ENCODE results near the gene NEDD4L.

The NEDD4L gene

GRCh38 chr18:58091099-58091611 is 47.1 kb downstream of the NEDD4L start:
- DNase-seq (ENCODE audit: low read depth in 2 of 2, low spot score in 1 of 2), result no peak

DNA sequence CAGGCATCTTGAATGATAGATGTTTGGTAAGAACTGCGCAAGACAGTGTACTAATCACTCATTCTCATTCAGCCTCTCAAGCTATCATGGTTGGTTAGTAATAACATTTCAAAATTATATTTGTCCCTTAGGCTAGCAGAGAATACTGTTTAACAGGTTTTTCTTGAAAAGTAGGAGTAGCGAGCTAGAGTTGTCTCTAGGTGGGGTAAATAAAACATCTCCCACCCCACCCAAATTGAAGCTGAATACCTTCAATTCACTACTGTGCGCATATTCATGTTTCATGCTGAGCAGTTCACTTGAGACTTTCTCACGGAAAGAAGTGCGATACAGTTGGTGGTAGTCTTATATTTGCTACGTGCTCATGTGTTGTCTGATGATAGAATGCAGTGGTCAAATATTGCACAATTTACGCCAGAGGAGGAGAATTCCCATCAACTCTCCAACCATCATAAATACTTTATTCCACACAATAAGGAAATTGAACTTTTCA is 49.3 kb downstream of the NEDD4L start:
- DNase-seq (ENCODE audit: low read depth in 2 of 2, low spot score in 1 of 2), result no peak

DNA sequence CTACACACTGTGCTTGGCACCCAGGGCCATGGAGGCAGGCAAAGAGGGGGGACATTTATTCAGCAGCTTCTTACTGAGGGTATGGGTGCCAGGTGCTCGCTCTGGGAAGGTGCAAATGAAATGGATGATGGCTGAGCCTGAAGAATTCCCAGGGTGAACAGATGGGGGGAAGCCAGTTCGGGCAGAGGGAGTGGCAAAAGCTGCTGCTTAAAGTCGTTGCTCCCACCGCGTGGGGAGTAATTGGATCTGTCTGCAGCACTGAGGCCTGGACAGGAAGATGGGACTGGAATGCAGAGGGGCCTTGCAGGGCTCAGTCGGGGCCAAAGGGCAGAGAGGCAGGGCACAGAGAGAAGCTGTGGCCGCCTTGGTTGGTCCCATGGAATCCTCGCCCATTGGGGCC is 51.2 kb downstream of the NEDD4L start:
- DNase-seq (ENCODE audit: low read depth in 2 of 2, low spot score in 1 of 2), result no peak

- DNase-seq (ENCODE audit: low read depth in 2 of 2, low spot score in 1 of 2), result no peak
These were observed 51.6 kb downstream of the NEDD4L start for GRCh38 chr18:58095655-58096054.

DNA sequence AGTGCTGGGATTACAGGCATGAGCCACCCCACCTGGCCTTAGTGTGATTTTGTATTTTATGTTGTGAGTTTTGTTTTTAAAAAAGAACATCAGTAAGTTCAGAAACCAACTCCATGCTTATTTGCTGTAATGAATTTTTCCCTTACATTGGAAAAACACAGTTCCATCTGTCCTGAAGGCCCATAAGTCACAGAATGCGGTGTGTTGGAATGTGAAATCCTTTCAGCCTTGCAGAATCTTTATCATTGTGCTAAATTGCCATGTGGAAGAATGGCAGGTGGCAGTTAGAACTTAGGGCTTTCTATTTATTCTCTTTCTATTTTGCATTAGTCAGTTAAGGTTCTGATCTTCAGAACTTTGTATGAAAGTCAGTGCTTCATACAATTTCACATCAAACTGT is 52.6 kb downstream of the NEDD4L start:
- no peak for DNase-seq (ENCODE audit: low read depth in 2 of 2, low spot score in 1 of 2)

DNA sequence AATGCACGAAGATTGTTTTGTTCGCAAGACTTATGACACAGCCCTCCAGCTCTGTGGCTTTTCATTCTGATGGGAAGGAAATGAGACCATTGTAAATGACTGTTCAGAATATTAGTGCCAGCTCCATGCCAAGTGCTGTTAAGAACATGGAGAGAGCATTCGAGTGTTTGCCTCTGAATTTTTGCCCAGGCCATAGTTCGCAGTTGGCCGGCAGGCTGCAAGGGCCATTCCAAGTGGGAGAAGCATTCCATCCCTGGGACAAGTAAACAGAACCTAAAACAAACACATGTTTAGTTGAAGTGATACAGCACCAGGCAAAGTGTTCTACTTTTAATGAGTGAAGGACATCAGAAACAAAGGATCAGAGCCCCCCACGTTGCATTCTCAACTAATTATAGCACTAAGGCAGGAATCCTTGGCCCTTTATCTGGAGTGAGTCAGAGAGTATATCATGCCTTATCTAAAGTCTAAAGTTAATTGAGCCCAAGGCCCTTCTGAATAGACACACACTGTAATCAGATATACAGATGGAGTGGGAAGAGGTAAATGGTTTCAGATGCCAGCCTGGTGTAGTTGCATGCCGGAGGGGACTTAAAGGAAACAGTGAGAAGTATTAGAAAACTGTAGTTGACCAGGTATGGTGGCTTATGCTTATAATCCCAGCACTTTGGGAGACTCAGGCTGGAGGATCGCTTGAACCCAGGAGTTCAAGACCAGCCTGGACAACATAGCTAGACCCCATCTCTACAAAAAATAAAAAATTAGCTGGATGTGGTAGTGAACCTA is 53.3 kb downstream of the NEDD4L start:
- DNase-seq (ENCODE audit: low read depth in 2 of 2, low spot score in 1 of 2), result no peak

DNA sequence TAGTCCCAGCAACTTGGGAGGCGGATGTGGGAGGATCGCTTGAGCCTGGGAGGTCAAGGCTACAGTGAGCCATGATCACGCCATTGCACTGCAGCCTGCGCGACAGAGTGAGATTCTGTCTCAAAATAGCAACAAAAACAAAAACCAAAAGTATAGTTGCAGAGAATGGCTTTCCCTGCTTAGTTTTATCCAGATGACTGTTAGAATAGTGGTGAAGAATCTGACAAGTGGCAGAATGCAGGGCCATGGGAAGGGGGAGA is 53.8 kb downstream of the NEDD4L start:
- no peak for DNase-seq (ENCODE audit: low read depth in 2 of 2, low spot score in 1 of 2)

DNA sequence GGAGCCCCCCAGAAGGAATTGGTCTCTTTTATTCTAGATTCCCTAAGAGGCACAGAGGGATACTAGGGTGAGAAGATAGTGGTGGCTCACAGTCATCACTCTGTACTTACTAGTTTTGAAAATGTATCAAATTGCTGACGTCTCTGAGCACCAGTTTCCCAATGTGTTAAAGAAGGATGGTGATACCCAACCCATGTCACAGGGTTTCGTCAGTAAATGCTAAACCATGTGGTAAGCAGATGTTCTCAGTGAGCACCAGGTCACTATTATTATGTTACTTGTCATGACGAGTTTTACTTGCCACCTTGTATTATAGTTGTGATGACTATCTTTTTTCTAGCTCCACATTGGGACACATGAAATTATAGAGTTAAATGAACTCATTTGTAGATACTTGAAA is 54.7 kb downstream of the NEDD4L start:
- DNase-seq (ENCODE audit: low read depth in 2 of 2, low spot score in 1 of 2), result no peak

DNA sequence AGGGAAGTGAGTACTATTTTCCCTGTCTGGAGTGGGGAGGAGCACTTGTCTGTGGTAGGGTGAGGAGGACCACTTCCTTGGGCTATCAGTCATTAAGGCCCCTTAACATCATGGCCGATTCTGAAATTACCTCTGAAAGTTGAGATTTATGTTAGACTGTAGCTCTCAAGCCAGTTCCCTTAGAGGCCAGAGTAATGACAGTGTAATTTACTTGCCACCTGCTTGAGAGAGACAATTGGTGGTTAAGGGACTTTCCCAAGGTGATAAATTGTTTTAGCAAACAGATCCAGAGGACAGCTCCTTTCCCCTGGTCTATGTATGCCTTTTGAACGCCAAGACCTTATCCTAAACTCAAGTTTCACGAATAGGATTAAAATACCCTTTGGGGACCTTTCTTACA is 56.1 kb downstream of the NEDD4L start:
- DNase-seq (ENCODE audit: low read depth in 2 of 2, low spot score in 1 of 2), result no peak

GRCh38 chr18:58101291-58101794 is 57.3 kb downstream of the NEDD4L start:
- DNase-seq (ENCODE audit: low read depth in 2 of 2, low spot score in 1 of 2), result no peak

- DNase-seq (ENCODE audit: low read depth in 2 of 2, low spot score in 1 of 2), result no peak
These were observed 58.0 kb downstream of the NEDD4L start for GRCh38 chr18:58102018-58102417.

DNA sequence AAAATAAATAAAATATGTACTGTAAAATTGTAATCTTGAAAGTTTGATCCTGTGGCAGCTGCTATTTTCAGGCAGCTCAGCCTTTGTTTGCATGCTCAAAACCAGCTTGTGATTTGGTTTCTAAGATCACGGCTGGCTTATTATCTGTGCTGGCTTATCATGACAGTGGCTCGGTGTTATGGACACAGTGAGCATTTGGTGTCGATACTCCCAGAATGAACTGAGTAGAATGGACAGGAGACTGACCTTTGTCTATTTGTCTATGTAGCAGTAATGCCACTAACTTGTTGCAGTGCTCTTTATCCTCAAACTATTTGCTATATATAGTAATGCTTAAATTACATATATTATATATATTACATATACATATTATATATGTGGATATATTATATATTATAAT is 58.8 kb downstream of the NEDD4L start:
- DNase-seq (ENCODE audit: low read depth in 2 of 2, low spot score in 1 of 2), result no peak

GRCh38 chr18:58103339-58103985 is 59.4 kb downstream of the NEDD4L start:
- no peak for DNase-seq (ENCODE audit: low read depth in 2 of 2, low spot score in 1 of 2)

DNA sequence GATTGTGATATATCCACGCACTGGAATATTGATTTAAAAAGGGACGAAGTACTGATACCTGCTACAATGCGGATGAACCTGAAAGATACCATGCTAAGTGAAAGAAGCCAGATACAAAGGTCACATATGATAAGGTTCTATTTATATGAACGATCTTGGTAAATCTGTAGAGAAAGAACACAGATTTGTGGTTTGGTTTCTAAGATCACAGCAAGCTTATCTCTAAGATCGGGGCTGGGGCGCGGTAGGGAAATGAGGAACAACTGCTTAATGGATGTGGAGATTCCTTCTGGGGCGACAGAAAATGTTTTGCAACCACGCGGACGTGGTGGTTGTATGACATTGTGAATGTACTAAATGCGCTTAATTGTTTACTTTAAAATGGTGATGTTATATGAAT is 60.1 kb downstream of the NEDD4L start:
- no peak for DNase-seq (ENCODE audit: low read depth in 2 of 2, low spot score in 1 of 2)

DNA sequence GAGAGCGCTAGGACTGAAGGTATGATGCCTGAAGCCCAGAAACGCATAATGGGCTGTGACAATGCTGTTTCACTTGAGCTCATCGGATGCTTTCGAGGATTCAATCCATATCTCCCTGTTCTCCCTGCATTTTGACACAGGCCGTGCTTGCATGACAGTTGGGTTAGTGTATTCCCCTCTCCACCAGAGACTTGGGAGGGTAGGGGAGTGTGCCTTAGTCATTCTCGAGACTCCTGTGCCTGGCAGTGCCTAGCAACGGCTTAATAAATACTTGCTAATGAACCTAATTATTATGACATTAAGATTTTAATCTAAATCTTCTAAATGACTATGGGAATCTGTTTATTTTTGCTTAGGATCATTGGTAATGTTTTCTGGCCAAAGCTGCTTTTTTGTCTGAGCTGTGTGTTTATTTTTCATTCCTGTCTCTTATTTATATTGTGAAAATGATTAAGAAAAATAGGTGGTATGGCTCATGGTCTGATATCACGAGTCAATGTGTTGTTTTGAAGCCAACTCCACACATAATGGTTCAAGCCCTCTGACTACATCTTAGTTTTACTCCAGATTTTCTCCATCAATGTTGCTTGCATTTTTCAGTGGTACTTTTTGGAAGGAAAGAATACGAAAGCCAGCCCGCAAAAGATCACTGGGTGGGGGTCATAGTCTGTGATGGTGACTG is 61.3 kb downstream of the NEDD4L start:
- no peak for DNase-seq (ENCODE audit: low read depth in 2 of 2, low spot score in 1 of 2)

DNA sequence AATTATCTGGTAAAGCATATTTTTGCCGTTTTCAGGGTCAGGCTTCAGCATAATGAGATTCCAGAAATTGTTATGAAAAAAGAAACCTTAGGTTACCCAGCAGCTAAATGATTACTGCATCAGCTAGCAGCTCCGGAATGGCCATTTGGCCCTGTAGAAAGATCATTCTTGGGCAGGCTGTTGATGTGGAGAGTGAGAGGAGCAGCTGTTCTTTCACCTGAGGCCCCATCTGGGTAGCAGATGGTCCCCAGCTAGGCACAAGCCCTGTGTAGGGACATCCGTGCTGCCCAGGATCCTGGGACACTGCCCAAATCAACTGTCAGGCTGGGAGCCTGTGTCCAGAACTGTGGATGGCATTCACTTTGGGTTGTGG is 61.8 kb downstream of the NEDD4L start:
- DNase-seq (ENCODE audit: low read depth in 2 of 2, low spot score in 1 of 2), result no peak

- no peak for DNase-seq (ENCODE audit: low read depth in 2 of 2, low spot score in 1 of 2)
These were observed 62.5 kb downstream of the NEDD4L start for GRCh38 chr18:58106289-58107070.

DNA sequence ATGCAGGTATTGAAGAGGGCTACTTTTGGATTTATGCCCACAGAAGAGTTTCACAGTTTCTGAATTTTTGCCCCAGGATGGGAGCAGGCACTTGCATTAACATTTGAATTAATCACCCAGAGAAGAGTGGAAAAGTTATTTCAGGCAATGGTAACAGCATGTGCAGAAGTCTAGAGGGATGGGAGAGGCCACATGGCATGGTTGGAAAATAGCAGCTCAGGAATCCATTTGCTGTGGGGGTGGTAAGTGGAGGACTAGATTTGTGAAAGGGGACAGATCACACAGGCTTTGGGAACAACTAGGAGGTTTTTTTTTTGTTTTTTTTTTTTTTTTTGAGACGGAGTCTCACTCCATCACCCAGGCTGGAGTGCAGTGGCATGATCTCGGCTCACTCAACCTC is 65.2 kb downstream of the NEDD4L start:
- no peak for DNase-seq (ENCODE audit: low read depth in 2 of 2, low spot score in 1 of 2)

GRCh38 chr18:58110398-58110797 is 66.4 kb downstream of the NEDD4L start:
- DNase-seq (ENCODE audit: low read depth in 2 of 2, low spot score in 1 of 2), result no peak

GRCh38 chr18:58112174-58112573 is 68.1 kb downstream of the NEDD4L start:
- DNase-seq (ENCODE audit: low read depth in 2 of 2, low spot score in 1 of 2), result no peak

DNA sequence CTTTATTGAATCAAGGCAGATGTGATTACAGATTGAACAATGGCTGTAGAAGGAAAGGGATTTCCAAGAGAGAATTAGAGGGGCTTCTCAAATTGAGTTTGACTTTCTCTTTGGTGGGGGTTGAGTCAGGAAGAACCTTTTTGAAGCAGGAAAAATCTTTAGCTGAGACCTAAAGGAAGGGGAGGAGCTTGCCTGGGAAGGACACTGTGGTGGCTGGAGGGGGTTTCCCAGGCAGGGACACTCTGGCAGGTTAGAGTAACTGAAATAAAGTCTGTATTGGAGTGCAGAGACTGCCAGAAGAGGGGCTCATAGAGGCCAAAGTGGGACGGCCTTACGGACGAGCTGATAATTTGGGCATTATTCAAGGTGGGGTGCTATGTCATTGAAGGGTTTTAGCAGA is 69.3 kb downstream of the NEDD4L start:
- no peak for DNase-seq (ENCODE audit: low read depth in 2 of 2, low spot score in 1 of 2)

Data from stimulated activated CD8-positive, alpha-beta memory T cell treated with anti-CD3 and anti-CD28 coated beads, Interleukin-4, amount 100 ng/mL, for 4 hours (primary cell).